ENCODE measurements around the gene CFAP20DC.
"Not testable (repeated sequence)": the region's sequence is repeated elsewhere in the genome, so short reads cannot be mapped to it uniquely, and the experiment has no call there.

CFAP20DC gene

GRCh38 chr3:59017617-59017984 lies 32.2 kb downstream of the CFAP20DC start:
- peak; percentile 96 for DNase-seq (ENCODE audit: low spot score)

GRCh38 chr3:59016930-59017616 lies 32.8 kb downstream of the CFAP20DC start:
- peak; percentile 91 for DNase-seq (ENCODE audit: low spot score)

GRCh38 chr3:59013611-59014010 lies 36.2 kb downstream of the CFAP20DC start:
- DNase-seq (ENCODE audit: low spot score): no peak

GRCh38 chr3:59006634-59007517 lies 42.9 kb downstream of the CFAP20DC start:
- DNase-seq (ENCODE audit: low spot score): peak; percentile 92

- no peak for DNase-seq (ENCODE audit: low spot score)
These were observed 48.1 kb downstream of the CFAP20DC start for GRCh38 chr3:59001675-59002074.

- peak; percentile 28 for DNase-seq (ENCODE audit: low spot score)
These were observed 50.1 kb downstream of the CFAP20DC start for GRCh38 chr3:58999774-59000160.

- DNase-seq (ENCODE audit: low spot score): peak; percentile 30
These were observed 50.6 kb downstream of the CFAP20DC start for GRCh38 chr3:58999134-58999773.

- DNase-seq (ENCODE audit: low spot score): peak; percentile 99
These were observed 51.2 kb downstream of the CFAP20DC start for GRCh38 chr3:58998476-58999117.

- DNase-seq (ENCODE audit: low spot score): no peak
These were observed 53.1 kb downstream of the CFAP20DC start for GRCh38 chr3:58996730-58997129.

- peak; percentile 84 for DNase-seq (ENCODE audit: low spot score)
These were observed 55.0 kb downstream of the CFAP20DC start for GRCh38 chr3:58994746-58995330.

GRCh38 chr3:58993547-58993946 lies 56.3 kb downstream of the CFAP20DC start:
- no peak for DNase-seq (ENCODE audit: low spot score)

- no peak for DNase-seq (ENCODE audit: low spot score)
These were observed 58.2 kb downstream of the CFAP20DC start for GRCh38 chr3:58991623-58992022.

- DNase-seq (ENCODE audit: low spot score): no peak
These were observed 58.8 kb downstream of the CFAP20DC start for GRCh38 chr3:58991026-58991425.

GRCh38 chr3:58989955-58990354 lies 59.9 kb downstream of the CFAP20DC start:
- no peak for DNase-seq (ENCODE audit: low spot score)

- DNase-seq (ENCODE audit: low spot score): peak; percentile 67
These were observed 60.7 kb downstream of the CFAP20DC start for GRCh38 chr3:58989163-58989562.

GRCh38 chr3:58988041-58988440 lies 61.8 kb downstream of the CFAP20DC start:
- DNase-seq (ENCODE audit: low spot score): no peak

GRCh38 chr3:58986654-58987053 lies 63.2 kb downstream of the CFAP20DC start:
- no peak for DNase-seq (ENCODE audit: low spot score)

GRCh38 chr3:58979840-58980239 lies 70.0 kb downstream of the CFAP20DC start:
- DNase-seq (ENCODE audit: low spot score): no peak

- peak; percentile 80 for DNase-seq (ENCODE audit: low spot score)
These were observed 76.0 kb downstream of the CFAP20DC start for GRCh38 chr3:58973796-58974195.

GRCh38 chr3:58967866-58968265 lies 82.0 kb downstream of the CFAP20DC start:
- DNase-seq (ENCODE audit: low spot score): not testable (repeated sequence)

- DNase-seq (ENCODE audit: low spot score): no peak
These were observed 84.0 kb downstream of the CFAP20DC start for GRCh38 chr3:58965865-58966264.

- DNase-seq (ENCODE audit: low spot score): no peak
These were observed 85.8 kb downstream of the CFAP20DC start for GRCh38 chr3:58963928-58964503.

All from kidney tubule cell (primary cell).